ENCODE data around the gene P4HA1.

GRCh38 chr10:73017955-73018480, 78.6 kb downstream of the P4HA1 start:
- no peak for TF ChIP-seq CTCF (IDR thresholded peaks at IDR 0.05)
- no peak for TF ChIP-seq POLR2A (IDR thresholded peaks at IDR 0.05)
